A673 (cell line): Measurements from ENCODE around the gene FRK. TPM values are rescaled to one million over a fixed set of nuclear protein-coding genes. Genes with fewer than 3 reads are reported as not detected.
"Not testable (repeated sequence)": the region's sequence is repeated elsewhere in the genome, so short reads cannot be mapped to it uniquely, and the experiment has no call there.

Experiments used
- BruUV-seq: library from RNA; stranded (reverse); fragments of 400-500 nt; replicated peaks from 2 replicates; lab custom pipeline; 2021; lab: Mats Ljungman, UMichigan
- CTCF ChIA-PET: fragments of 300-600 bp; sonication (Branson Sonifier 250); formaldehyde crosslinking; loops from one replicate; lab custom pipeline; 2022; ENCODE audit warnings: antibody characterized with exemption; lab: Charles Lee
- POLR2A ChIA-PET: fragments of 300-600 bp; sonication (Branson Sonifier 250); formaldehyde crosslinking; loops from one replicate; lab custom pipeline; 2022; ENCODE audit warnings: antibody characterized with exemption; ENCODE audit not compliant: low non-redundant PET; lab: Charles Lee
- DNase-seq: peaks from one replicate; pipeline ENCODE4 v3.0.0-alpha.2; 2015; ENCODE audit warnings: low spot score
- H3K27ac ChIP-seq: fragments of 200-600 bp; sonication (generic); 2 replicates; pipeline ENCODE4 v1.5.1; 2016; ENCODE audit warnings: mixed run types, low read depth, mild to moderate bottlenecking, mixed read lengths, antibody characterized with exemption, low read length; ENCODE audit not compliant: poor library complexity, severe bottlenecking
- H3K27me3 ChIP-seq: fragments of 200-600 bp; sonication (generic); replicated peaks from 2 replicates; pipeline ENCODE4 v1.6.1; 2017; ENCODE audit warnings: mixed run types, low read depth, mild to moderate bottlenecking, mixed read lengths, antibody characterized with exemption, low read length; ENCODE audit not compliant: insufficient read depth, poor library complexity
- H3K36me3 ChIP-seq: fragments of 200-600 bp; sonication (generic); 2 replicates; pipeline ENCODE4 v1.6.1; 2016; ENCODE audit warnings: mixed run types, mild to moderate bottlenecking, mixed read lengths, antibody characterized with exemption, low read length; ENCODE audit not compliant: insufficient read depth, poor library complexity, severe bottlenecking
- H3K4me1 ChIP-seq: fragments of 200-600 bp; sonication (generic); 2 replicates; pipeline ENCODE4 v1.6.1; 2017; ENCODE audit warnings: mixed run types, mild to moderate bottlenecking, mixed read lengths, antibody characterized with exemption, low read length; ENCODE audit not compliant: insufficient read depth, poor library complexity, severe bottlenecking
- H3K4me3 ChIP-seq: fragments of 200-600 bp; sonication (generic); 2 replicates; pipeline ENCODE4 v1.5.1; 2016; ENCODE audit warnings: low read depth, mixed run types, mild to moderate bottlenecking, mixed read lengths, low read length; ENCODE audit not compliant: poor library complexity, severe bottlenecking
- H3K9me3 ChIP-seq: fragments of 200-600 bp; sonication (generic); 2 replicates; pipeline ENCODE4 v1.6.1; 2016; ENCODE audit warnings: mixed run types, low read depth, mild to moderate bottlenecking, mixed read lengths, antibody characterized with exemption, low read length; ENCODE audit not compliant: poor library complexity, severe bottlenecking
- CTCF ChIP-seq: fragments of 300-800, 200-600 bp; sonication (generic); conservative IDR thresholded peaks from 2 replicates; pipeline ENCODE4 v1.5.1; 2017; ENCODE audit warnings: low read depth, mild to moderate bottlenecking, antibody characterized with exemption, low read length, moderate library complexity, mixed read lengths
- EZH2 ChIP-seq: fragments of 200-600 bp; sonication (generic); IDR thresholded peaks from 2 replicates; pipeline ENCODE4 v1.6.1; 2017; ENCODE audit warnings: borderline replicate concordance, low read depth, mild to moderate bottlenecking, mixed read lengths, antibody characterized with exemption, low read length; ENCODE audit not compliant: poor library complexity, severe bottlenecking
- intact Hi-C: fragments of 100-400 bp; cut with micrococcal nuclease; formaldehyde crosslinking; loops from one replicate; pipeline ENCODE4 v1.10.0; 2022; ENCODE audit not compliant: unreplicated experiment
- total RNA-seq: library from RNA; stranded (reverse); gene quantifications from 2 replicates; pipeline ENCODE4 v1.2.3, GENCODE V29; 2021

Gene FRK
- total RNA-seq, 1 experiment from 2014 or later = 12.3 TPM

DNA sequence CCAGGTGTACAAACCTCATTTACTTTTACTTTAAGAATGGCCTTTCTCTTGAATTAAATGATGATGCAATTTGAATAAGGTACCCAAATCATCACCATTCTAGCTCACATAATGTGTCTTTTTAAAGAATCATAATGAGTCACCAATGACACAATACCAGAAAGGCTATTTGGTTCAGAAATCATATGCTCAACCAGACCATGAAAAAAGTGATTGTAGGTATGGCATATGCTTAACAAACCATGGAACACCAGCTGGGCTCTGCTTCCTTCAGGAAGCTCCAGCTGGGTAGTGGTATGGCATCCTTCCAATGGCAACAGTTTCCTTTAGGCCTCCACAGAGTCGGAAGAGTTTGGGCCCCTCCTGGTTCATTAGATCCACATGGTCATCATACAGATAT lies 128.2 kb downstream of the FRK start:
- Histone ChIP-seq H3K27ac (peak overlapping the region; percentile 77), H3K36me3 (no peaks in the 10 kb centered on the region), H3K4me1 (peaks cover 29% of the 10 kb centered on the region), H3K27me3 (no peaks in the 10 kb centered on the region), H3K4me3 (no peak overlapping the region), H3K9me3 (no peaks in the 10 kb centered on the region)
- TF ChIP-seq EZH2 (no peak), CTCF (no peak)
- ChIA-PET CTCF (interaction anchor here (1.3 kb wide), 1 partner anchor 79 kb away, joined by 4 read pairs; no protein-coding TSS in a partner anchor), POLR2A (no interaction called here)
- peak; percentile 99 for DNase-seq
- no TSS peak for BruUV-seq
- intact Hi-C loops = no loop called here

DNA sequence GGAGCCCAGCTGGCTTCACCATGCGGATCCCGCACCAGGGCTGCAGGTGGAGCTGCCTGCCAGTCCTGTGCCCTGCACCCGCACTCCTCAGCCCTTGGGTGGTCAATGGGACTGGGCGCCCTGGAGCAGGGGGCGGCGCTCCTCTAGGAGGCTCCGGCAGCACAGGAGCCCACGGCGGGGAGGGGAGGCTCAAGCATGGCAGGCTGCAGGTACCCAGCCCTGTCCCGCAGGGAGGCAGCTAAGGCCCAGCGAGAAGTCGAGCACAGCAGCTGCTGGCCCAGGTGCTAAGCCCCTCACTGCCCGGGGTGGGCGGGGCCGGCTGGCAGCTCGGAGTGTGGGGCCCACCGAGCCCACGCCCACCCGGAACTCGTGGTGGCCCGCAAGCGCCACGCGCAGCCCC lies 132.7 kb downstream of the FRK start:
- H3K4me3 ChIP-seq, POLR2A ChIA-PET, H3K9me3 ChIP-seq, CTCF ChIA-PET, H3K36me3 ChIP-seq, BruUV-seq, DNase-seq, H3K27ac ChIP-seq, H3K27me3 ChIP-seq, intact Hi-C loops: not testable (repeated sequence)
- H3K4me1 ChIP-seq = peaks cover 31% of the 10 kb centered on the region

DNA sequence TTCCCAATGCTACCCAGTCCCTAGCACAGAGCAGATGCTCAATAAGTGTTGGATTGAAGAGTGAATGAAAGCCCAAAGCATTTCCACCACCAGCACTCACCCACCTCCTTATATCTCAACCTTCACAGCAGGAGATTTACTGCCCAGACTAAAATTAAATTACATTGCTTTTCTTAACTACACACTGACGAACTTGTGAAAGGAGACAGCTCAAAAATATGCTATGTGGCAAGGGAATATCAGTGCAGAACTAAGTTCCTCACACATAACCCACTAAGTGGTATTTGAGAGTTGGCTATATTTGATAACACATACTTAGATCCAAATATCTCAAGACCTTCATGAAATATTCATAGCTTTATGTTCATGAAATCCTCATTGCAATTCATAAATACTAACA lies 137.7 kb downstream of the FRK start:
- CTCF ChIA-PET = no interaction called here
- no TSS peak for BruUV-seq
- Histone ChIP-seq H3K27ac (no peak overlapping the region), H3K9me3 (no peaks in the 10 kb centered on the region), H3K36me3 (no peaks in the 10 kb centered on the region), H3K4me3 (no peak overlapping the region), H3K27me3 (no peaks in the 10 kb centered on the region), H3K4me1 (peaks cover 20% of the 10 kb centered on the region)
- TF ChIP-seq EZH2 (no peak), CTCF (no peak)
- intact Hi-C loops = no loop called here
- no peak for DNase-seq
- POLR2A ChIA-PET = no interaction called here

DNA sequence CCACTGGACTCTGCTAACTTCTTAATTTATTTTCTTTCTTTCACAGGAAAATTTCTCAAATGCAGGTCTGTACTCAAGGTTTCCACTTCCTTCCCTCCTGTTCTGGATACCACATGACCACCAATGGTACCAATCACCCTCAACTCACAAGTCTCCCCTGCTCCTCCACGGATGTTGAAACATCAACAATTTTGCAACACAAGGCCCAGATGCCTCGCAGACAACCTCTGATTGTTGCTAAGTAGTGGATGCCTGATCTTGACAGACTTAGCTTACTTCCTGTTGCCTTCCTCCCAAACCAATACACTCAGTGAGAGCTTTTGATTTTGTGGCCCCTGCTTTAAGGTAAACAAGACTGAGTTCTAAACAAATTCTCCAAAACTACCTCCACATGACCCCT lies 146.6 kb downstream of the FRK start:
- no TSS peak for BruUV-seq
- H3K27me3 ChIP-seq = no peaks in the 10 kb centered on the region
- no peaks in the 10 kb centered on the region for H3K4me1 ChIP-seq
- H3K4me3 ChIP-seq = no peak overlapping the region
- intact Hi-C loops = no loop called here
- no peak for TF ChIP-seq CTCF
- ChIA-PET CTCF (no interaction called here), POLR2A (no interaction called here)
- H3K36me3 ChIP-seq = no peaks in the 10 kb centered on the region
- DNase-seq = no peak
- no peaks in the 10 kb centered on the region for H3K9me3 ChIP-seq
- H3K27ac ChIP-seq = no peak overlapping the region
